ENCODE measurements around the gene NUMBL.
"Not testable (repeated sequence)": the region's sequence is repeated elsewhere in the genome, so short reads cannot be mapped to it uniquely, and the experiment has no call there.

The NUMBL gene

DNA sequence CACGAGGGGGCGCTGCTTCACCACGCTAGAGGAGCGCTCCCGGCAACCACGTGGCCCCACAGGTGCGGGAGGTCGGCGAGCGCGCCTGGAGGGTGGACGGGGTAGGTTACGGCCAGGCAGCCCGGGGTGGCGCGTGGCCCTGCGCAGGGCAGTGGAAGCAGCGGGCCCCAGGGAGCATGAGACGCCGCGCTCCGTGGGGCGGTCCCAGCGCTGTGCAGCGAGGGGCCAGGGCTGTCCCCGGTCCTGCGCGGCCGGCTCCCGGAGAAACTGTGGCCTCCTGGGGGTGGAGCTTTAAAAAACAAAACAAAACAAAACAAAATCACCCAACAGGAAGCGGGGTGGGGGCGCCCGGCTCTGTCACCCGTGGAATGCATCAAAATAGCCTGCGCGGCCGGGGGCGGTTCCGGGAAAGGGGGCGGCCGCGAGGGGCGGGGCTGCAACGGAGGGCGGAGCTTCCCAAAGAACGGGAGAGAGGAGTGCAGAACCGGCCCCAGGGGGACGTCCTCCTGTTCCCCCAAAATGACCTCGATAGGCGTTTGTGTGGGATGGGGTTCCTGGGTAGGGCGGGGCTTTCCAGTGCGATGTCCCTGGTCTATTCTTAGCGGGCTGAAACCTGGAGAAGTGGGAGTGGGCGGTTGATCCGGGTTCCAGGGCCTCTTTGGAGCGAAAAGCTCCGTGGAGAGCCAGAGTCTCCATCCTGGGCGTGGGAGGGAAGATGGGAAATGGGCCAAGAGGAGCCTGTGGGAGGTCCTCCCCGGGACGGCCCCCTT lies 27.3 kb downstream of the NUMBL start:
- peak; percentile 97 for DNase-seq (ENCODE audit: low spot score)

DNA sequence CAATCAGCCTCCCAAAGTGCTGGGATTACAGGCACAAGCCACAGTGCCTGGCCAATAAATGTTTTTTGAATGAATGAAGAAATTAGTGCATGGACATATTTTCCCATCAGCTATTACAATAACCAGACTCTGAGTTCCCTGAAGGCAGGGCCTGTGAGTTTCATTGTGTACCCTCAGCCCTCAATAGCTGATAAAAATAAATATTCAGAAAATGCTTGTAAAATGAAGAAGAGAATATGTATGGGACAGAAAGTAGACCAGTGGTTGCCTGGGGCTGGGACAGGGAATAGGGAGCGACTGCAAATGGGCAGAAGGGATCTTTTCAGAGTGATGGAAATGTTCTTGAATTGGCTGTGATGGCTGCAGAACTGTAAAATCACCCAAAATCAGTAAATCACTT lies 28.8 kb downstream of the NUMBL start:
- DNase-seq (ENCODE audit: low spot score), result no peak

DNA sequence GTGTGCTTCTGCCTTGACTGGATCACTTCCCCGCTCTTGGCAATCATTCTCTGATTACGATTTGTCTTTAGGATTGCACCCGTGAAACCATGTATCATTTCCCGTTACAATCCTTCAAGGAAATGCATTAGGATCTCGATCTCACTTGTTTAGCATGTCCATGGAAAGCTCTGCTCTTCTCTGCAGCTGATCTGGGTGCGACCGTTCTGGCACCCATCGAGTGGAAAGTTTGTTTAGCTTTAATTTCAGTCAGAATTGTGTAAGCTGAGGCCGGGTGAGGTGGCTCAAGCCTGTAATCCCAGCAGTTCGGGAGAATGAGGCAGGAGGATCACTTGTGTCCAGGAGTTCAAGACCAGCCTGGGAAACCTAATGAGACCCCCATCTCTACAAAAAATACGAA lies 30.9 kb downstream of the NUMBL start:
- no peak for DNase-seq (ENCODE audit: low spot score)

DNA sequence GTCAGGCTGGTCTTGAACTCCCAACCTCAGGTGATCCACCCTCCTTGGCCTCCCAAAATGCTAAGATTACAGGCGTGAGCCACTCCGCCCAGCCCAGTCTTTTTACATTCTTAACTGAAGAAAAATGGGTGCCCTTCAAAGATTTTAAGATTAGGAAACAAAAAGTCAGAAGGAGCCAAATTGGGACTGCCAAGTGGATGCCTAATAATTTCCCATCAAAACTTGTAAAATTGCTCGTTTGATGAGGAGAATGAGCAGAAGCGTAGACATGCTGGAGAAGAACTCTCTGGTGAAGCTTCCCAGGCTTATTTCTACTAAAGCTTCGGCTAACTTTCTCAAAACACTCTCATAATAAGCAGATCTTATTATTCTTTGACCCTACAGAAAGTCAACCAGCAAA lies 31.3 kb downstream of the NUMBL start:
- no peak for DNase-seq (ENCODE audit: low spot score)

DNA sequence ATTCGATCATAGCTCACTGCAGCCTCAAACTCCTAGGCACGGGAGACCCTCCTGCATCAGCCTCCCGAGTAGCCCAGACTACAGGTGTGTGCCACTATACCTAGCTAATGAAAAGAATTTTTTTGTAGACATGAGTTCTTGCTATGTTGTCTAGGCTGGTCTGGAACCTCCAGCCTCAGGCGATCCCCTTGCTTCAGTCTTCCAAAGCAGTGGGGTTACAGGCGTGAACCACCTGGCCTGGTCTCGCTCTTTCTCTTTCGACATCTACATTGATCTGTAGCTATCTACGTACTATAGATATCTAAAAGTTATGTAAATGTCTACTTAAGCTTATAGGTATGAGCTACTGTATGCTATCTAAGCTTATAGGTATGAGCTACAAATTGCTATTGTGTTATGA lies 32.4 kb downstream of the NUMBL start:
- DNase-seq (ENCODE audit: low spot score), result no peak

DNA sequence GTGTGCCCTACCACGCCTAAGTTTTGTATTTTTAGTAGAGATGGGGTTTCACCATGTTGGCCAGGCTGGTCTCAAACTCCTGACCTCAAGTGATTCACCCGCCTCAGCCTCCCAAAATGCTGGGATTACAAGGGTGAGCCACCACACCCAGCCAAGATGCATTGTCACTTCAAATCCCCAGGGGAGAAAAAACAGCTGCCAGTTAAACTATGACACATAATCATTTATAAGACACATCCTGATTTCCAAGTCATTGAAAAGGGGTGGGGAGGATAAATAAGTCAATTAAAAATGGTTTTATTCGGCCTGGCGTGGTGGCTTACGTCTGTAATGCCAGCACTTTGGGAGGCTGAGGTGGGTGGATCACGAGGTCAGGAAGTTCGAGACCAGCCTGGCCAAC lies 34.8 kb downstream of the NUMBL start:
- not testable (repeated sequence) for DNase-seq (ENCODE audit: low spot score)

DNA sequence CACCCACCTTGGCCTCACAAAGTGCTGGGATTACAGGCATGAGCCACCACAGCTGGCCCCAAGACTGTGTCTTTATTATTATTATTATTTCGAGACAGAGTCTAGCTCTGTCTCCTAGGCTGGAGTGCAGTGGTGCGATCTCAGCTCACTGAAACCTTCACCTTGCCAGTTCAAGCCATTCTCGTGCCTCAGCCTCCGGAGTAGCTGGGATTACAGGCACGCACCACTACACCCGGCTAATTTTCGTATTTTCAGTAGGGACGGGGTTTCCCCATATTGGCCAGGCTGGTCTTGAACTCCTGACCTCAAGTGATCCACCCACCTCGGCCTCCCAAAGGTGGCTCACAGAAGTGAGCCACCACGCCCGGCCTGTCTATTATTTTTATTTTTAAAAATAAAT lies 38.1 kb downstream of the NUMBL start:
- DNase-seq (ENCODE audit: low spot score), result not testable (repeated sequence)

DNA sequence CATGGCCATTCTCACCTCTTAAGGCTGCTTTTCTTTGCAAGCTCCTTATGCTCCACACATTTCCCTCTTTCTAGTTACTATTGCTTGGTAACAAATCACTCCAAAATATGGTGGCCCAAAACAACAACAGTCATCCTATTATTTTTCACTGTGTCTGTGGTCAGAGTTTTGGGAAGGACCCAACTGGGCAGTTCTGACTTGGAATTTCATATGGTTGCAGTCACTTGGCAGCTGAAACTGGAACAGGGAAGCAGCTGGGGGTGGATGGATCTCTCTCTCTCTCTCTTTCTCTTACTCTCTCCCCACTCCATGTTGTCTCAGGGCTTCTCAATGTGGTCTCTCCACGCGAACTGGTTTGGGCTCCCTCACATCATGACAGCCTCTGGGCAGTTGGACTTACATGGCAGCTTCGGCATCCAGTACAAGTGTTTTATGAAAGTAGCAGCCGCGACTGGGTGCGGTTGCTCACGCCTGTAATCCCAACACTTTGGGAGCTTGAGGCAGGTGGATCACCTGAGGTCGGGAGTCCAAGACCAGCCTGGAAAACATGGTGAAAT lies 39.6 kb downstream of the NUMBL start:
- no peak for DNase-seq (ENCODE audit: low spot score)

DNA sequence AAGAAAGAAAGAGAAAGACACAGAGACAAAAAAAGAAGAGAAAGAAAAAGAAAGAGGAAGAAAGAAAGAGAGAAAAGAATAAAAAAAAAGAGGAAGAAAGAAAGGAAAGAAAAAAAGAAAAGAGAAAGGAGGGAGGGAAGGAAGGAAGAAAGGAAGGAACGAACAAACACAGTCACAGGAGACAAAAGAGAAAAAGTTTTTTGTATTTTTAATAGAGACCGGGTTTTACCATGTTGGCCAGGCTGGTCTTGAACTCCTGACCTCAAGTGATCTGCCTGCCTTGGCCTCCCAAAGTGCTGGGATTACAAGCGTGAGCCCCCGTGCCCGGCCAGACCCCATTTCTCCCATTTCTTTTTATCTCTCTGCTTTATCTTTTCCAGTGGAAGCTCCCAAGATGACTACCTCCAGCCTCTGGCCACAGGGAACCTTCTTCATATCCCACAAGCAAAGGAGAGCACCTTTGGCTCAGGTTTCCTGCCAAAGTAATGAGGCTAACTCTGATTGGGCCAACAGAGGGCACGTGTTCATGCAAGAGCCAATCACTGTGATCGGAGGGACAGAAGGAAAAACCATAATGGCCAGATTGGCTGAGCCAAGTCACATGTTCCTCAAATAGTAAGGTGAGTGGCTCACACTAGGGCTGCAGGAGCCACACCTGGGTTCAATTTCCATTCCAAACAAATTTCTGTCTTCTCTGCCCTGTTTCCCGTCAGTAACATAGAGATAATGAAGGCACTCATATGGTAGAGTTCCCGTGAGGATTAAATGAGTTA lies 40.4 kb downstream of the NUMBL start:
- not testable (repeated sequence) for DNase-seq (ENCODE audit: low spot score)

DNA sequence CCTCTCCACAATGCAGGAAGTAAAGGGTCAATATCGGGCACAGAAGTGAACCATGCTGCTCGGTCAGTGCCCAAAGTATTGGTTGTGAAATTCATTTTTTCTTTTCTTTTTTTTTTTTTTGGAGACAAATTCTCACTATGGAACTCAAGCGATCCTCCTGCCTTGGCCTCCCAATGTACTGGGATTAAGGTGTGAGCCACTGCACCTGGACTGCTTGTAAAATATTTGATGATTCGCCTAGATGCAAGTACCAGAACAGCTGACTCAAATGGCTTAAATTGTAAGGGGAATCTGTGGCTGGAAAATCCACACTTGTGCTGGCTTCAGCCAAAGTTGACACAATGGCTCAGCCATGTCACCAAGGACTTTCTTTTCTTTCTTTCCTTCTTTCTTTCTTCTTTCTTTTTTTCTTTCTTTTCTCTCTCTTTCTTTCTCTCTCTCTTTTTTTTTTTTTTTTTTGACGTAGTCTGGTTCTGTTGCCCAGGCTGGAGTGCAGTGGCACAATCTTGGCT lies 43.7 kb downstream of the NUMBL start:
- no peak for DNase-seq (ENCODE audit: low spot score)

DNA sequence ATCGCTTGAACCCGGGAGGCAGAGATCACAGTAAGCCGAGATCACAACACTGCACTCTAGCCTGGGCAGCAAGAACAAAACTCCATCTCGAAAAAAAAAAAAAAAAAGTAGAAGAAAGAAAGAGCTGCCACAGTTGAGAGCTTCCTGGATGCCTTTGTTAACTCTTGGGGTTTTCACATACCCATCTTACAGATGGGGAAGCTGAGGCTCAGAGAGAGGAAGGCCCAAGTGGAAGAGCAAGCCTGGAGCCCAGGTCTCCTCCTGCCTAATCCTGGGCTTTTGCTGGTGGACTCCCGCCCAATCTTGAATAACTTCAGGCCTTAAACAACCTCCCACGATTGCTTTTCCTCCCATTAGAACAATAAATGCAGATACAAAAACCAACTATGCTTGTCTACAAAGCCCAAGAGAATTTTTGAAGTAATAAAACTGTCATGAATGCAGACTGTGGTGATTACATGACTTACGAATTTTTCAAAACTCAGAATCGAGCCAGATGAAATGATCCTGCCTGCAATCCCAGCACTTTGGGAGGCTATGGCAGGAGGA lies 47.6 kb downstream of the NUMBL start:
- no peak for DNase-seq (ENCODE audit: low spot score)

DNA sequence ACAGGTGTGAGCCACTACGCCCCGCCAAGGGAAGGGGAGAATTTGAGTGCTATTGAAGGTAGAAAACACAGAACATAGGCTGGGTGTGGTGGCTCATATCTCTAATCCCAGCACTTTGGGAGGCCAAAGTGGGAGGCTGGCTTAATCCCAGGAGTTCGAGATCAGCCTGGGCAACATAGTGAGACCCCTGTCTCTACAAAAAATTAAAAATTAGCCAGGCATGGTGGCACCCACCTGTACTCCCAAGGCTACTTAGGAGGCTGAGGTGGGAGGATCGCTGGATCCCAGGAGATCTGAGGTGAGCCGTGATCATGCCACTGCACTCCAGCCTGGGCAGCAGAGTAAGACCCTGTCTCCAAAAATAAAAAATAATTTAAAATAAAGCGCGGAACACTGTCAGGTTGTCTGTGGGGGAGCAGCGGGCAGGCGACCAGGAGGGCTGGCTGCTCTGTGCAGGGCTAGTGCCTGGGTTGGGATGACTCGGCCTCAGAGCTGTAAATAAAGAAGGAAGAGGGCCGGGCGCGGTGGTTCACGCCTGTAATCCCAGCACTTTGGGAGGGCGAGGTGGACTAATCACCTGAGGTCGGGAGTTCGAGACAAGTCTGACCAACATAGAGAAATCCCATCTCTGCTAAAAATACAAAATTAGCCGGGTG lies 48.3 kb downstream of the NUMBL start:
- no peak for DNase-seq (ENCODE audit: low spot score)

DNA sequence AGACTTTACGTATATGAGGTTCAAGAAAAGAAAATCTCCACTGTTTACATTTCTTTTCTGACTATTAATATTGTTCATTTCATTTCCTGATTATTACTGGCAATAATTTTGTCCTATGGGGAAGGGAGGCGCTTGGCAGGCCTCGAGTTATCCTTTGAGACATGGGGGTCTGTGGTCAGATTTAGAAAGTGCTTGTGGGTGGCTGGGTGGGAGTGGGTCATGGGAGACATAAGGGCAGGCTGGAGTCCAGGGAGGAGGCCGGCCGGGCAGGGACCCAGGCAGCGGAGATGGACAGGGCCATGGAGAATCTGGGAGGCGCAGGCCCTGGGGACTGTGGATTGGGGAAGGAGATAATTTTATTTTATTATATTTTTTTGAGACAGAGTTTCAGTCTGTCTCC lies 49.2 kb downstream of the NUMBL start:
- DNase-seq (ENCODE audit: low spot score), result no peak

DNA sequence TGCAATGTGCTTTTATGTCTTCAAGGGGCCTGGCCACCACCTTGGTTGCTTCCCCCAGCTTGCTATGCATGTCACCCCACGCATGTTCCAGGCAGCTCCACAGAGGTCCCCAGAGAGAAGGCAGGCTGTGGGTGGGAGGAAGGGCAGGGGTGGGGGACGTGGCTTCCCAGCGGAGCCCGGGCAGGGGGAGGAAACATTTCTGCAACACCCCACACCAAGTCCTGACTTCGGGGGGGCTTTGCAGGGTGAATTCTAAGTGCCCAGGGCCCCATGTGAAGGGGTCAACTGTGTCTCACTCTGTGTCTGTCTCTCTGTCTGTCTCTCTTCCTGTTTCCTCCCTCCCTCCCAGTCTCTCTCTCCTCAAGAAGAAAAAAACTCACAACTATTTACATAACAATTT lies 49.7 kb downstream of the NUMBL start:
- DNase-seq (ENCODE audit: low spot score), result no peak

DNA sequence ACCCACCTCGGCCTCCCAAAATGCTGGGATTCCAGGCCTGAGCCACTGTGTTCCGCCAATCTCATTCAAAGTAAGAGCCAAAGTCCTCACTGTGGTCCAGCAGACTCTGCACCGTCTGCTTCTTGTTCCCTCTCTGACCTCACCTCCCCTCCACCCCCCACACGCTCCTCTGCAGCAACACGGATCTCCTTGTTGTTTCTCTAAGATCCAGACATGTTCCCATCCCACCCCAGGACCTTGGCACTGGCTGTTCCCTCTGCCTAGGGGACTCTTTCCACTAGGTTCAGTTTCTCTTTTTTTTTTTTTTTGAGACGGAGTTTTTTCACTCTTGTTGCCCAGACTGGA lies 50.8 kb downstream of the NUMBL start:
- DNase-seq (ENCODE audit: low spot score), result no peak

DNA sequence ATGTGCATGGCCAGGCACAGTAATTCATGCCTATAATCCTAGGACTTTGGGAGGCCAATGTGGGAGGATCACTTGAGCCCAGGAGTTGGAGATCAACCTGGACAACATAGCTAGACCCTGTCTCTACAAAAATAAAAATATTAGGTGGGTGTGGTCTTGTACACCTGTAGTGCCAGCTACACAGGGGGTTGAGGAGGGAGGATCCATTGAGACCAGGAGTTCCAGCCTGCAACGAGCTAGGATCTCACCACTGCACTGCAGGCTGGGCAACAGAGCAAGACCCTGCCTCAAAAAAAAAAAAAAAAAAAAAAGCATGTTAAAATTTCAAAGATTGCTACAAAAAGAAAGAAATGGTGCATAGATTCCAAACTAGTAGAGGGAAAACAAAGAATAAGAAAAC lies 52.1 kb downstream of the NUMBL start:
- DNase-seq (ENCODE audit: low spot score), result no peak

DNA sequence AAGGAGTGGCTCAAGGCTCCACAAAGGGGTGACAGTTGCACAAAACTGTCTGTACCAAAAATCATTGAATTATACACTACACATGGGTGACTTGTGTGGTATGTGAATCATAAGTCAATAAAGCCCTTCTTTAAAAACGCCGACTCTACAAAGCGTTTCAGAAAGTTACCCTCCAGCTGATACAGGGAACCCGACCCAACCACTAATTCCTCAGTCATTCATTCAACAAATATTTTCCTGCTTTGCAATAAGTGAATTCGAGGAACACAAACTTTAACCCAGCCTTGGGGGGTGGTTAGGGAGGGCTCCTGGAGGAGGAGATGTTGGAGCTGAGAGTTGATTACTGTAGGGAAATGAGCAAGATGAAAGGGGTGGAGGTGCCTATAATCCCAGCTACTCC lies 57.2 kb downstream of the NUMBL start:
- DNase-seq (ENCODE audit: low spot score), result no peak

DNA sequence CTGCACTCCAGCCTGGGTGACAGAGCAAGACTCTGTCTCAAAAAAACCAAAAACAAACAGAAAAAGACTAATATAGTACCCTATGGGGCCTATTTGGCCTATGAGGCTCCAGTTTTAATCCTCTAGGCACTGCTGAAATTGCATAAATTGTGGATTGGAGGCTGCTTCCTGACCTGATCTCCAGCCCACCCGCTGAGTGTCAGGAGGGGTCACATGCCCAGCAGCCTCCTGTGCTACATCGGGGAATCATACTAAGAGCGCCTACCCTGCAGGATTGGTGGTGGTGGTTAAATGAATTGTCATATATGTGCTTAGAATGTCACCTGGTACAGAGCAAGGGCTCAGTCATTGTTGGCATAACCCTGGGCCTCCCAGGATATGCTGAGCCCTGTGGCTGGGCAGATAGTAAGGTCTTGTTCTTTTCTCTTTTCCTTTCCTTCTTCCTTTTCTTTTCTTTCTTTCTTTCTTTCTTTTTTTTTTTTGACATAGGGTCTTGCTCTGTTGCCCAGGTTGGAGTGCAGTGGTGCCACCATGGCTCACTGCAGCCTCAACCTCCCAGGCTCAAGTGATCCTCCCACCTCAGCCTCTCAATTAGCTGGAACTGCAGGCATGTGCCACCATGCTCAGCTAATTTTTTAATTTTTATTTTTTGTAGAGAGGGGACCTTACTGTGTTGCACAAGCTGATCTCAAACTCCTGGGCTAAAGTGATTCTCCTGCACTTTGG lies 58.0 kb downstream of the NUMBL start:
- no peak for DNase-seq (ENCODE audit: low spot score)

DNA sequence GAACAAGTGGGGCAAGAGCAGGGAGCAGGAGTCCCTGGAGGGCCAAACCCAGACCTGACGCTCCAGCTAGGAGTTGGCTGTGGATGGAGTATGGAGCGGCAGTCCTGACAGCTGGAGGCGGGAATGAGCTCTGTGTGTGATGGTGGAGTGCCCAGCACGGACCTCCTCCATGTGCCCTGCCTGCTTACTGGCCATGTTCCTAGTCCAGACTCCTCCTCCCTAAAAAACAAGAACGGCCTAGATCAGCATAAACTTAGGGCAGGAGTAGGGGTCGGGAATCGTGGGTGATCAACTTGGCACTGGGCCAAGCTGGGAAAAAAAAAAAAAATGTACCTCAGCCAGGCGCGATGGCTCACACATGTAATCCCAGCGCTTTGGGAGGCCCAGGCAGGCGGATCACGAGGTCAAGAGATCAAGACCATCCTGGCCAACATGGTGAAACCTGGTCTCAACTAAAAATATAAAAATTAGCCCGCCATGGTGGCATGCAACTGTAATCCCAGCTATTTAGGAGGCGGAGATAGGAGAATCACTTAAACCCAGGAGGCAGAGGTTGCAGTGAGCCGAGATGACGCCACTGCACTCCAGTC lies 59.8 kb downstream of the NUMBL start:
- no peak for DNase-seq (ENCODE audit: low spot score)

DNA sequence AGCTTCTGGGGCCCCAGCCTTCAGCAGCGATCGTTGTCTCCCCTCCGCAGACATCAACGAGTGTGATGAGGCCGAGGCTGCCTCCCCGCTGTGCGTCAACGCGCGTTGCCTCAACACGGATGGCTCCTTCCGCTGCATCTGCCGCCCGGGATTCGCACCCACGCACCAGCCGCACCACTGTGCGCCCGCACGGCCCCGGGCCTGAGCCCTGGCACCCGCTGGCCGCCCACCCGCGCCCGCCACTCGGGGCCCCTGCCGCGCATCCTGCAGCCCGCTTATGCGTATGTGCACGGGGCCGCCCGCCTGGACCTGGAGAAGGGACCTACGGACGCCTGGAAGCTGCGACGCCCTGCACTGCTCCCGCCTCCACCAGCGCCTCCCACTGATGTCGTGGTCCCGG lies 61.1 kb downstream of the NUMBL start:
- DNase-seq (ENCODE audit: low spot score), result no peak
